ENCODE results near the gene EMC8. TPM values are rescaled to one million over a fixed set of nuclear protein-coding genes. Genes with fewer than 3 reads are reported as not detected.

The EMC8 gene
- total and polyA plus RNA-seq, 2 donors (not counting 1 experiment from before 2014, with no cell fraction given): 22.1 to 33.1 TPM

DNA sequence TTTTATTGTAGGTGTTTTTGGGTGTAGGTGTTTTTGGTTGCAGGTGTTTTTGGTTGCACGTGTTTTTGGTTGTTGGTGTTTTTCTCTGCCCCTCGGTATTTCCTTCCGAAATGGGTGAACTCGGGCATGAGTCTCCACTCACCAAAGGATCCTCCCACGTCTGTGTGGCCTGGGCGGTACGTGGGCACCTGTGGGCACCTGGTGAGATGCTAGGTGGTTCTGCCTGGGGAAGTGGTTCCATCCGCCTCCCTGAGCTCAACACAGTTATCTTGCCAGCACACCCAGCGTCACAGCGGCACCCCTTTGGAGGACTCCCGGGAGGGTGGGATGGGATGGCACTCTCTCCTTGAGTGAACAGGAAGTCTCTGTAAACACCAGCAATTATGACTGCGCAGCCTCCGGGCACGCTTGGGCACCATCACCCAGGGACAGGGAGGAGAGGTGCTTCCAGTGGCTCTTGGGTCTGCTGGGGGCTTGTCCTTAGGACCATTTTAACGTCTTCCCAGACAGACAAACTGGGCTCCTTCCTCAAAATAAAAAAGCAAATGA lies 29.9 kb upstream of the EMC8 start:
- H3K27ac Mint-ChIP-seq: peak overlapping the region; percentile 84
- POLR2A ChIA-PET: interaction anchor here (0.6 to 1.6 kb wide), 8 partner anchors 32 to 213 kb away, joined by 3 to 6 read pairs (median 4); no protein-coding TSS in a partner anchor

GRCh38 chr16:85828166-85828565 lies 28.8 kb upstream of the EMC8 start:
- Histone ChIP-seq H2AFZ (ENCODE audit: insufficient read depth, low read depth, low read length, poor library complexity, severe bottlenecking) (no peak overlapping the region), H3K27me3 (replicated peaks in 1 of 4; ENCODE audit: control extremely low read depth in 1 of 4, control insufficient read depth in 3 of 4, insufficient read depth in 4 of 4, low read length in 3 of 4) (peaks cover 0 to 3% (median 0%) of the 10 kb centered on the region in 4 experiments), H4K20me1 (ENCODE audit: control insufficient read depth, insufficient read depth, low read length, poor library complexity, severe bottlenecking) (no peaks in the 10 kb centered on the region), H3K4me2 (replicated peaks; ENCODE audit: low read depth, low read length, poor library complexity, severe bottlenecking) (no peak overlapping the region), H3K79me2 (ENCODE audit: control insufficient read depth, insufficient read depth, low read length) (no peaks in the 10 kb centered on the region), H3K9ac (ENCODE audit: low read length) (no peak overlapping the region), H3K4me3 (ENCODE audit: control extremely low read depth in 1 of 5, extremely low read depth in 1 of 5, insufficient read depth in 1 of 5, low read depth in 2 of 5, low read length in 4 of 5) (no peak overlapping the region), H3K36me3 (replicated peaks in 1 of 2; ENCODE audit: control extremely low read depth in 1 of 2, control insufficient read depth in 1 of 2, extremely low read depth in 1 of 2, insufficient read depth in 2 of 2, low read length in 1 of 2) (no peaks in the 10 kb centered on the region), H3K27ac (ENCODE audit: low read length in 2 of 2) (no peak overlapping the region), H3K4me1 (ENCODE audit: control insufficient read depth in 2 of 2, insufficient read depth in 2 of 2, low read length in 2 of 2) (peaks cover 45 to 54% of the 10 kb centered on the region in 2 donors), H3K9me3 (ENCODE audit: control extremely low read depth in 1 of 3, control insufficient read depth in 2 of 3, insufficient read depth in 1 of 3, low read length in 2 of 3) (peaks cover 0 to 42% (median 6%) of the 10 kb centered on the region in 3 donors)
- Mint-ChIP-seq H3K4me3 (no peak overlapping the region), H3K4me1 (peaks cover 61% of the 10 kb centered on the region), H3K27me3 (no peaks in the 10 kb centered on the region), H3K27ac (no peak overlapping the region), H3K9me3 (ENCODE audit: insufficient read depth) (peaks cover 6% of the 10 kb centered on the region)
- DNase-seq: no peak
- POLR2A ChIA-PET: interaction anchor here (1.6 kb wide), 1 partner anchor 63 kb away, joined by 6 read pairs; no protein-coding TSS in a partner anchor
- CTCF ChIA-PET: no interaction called here
- ATAC-seq (ENCODE audit: low read depth): no peak
- intact Hi-C loops (cut with micrococcal nuclease): no loop called here
- WGBS (ENCODE audit: insufficient coverage): 90% methylated on average over 4 of the region's 9 CpGs
- no peak for TF ChIP-seq EZH2 (IDR thresholded peaks at IDR 0.05; ENCODE audit: borderline replicate concordance, insufficient read depth, low read depth, low read length, poor library complexity, severe bottlenecking)
- TF ChIP-seq, protein P1, sequence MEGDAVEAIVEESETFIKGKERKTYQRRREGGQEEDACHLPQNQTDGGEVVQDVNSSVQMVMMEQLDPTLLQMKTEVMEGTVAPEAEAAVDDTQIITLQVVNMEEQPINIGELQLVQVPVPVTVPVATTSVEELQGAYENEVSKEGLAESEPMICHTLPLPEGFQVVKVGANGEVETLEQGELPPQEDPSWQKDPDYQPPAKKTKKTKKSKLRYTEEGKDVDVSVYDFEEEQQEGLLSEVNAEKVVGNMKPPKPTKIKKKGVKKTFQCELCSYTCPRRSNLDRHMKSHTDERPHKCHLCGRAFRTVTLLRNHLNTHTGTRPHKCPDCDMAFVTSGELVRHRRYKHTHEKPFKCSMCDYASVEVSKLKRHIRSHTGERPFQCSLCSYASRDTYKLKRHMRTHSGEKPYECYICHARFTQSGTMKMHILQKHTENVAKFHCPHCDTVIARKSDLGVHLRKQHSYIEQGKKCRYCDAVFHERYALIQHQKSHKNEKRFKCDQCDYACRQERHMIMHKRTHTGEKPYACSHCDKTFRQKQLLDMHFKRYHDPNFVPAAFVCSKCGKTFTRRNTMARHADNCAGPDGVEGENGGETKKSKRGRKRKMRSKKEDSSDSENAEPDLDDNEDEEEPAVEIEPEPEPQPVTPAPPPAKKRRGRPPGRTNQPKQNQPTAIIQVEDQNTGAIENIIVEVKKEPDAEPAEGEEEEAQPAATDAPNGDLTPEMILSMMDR (IDR thresholded peaks at IDR 0.05): no peak

More for the DNA sequence above, 29.9 kb upstream of the EMC8 start:
- peaks cover 51 to 56% of the 10 kb centered on the region in 2 donors for H3K4me1 ChIP-seq (ENCODE audit: control insufficient read depth in 2 of 2, insufficient read depth in 2 of 2, low read length in 2 of 2)
- H3K27me3 Mint-ChIP-seq: no peaks in the 10 kb centered on the region
- H3K27ac ChIP-seq (ENCODE audit: low read length in 2 of 2): peak overlapping the region; percentile 55 to 58
- H3K79me2 ChIP-seq (ENCODE audit: control insufficient read depth, insufficient read depth, low read length): no peaks in the 10 kb centered on the region
- peaks cover 0 to 47% (median 6%) of the 10 kb centered on the region in 3 donors for H3K9me3 ChIP-seq (ENCODE audit: control extremely low read depth in 1 of 3, control insufficient read depth in 2 of 3, insufficient read depth in 1 of 3, low read length in 2 of 3)
- peak overlapping the region; percentile 80 for H3K4me2 ChIP-seq (replicated peaks; ENCODE audit: low read depth, low read length, poor library complexity, severe bottlenecking)
- peaks cover 0 to 6% (median 0%) of the 10 kb centered on the region in 4 experiments for H3K27me3 ChIP-seq (replicated peaks in 1 of 4; ENCODE audit: control extremely low read depth in 1 of 4, control insufficient read depth in 3 of 4, insufficient read depth in 4 of 4, low read length in 3 of 4)
- H3K4me3 ChIP-seq (ENCODE audit: control extremely low read depth in 1 of 5, extremely low read depth in 1 of 5, insufficient read depth in 1 of 5, low read depth in 2 of 5, low read length in 4 of 5): peak overlapping the region in 4 of 5 experiments; percentile 11 to 28 (median 16)
- peak; percentile 21 for ATAC-seq (ENCODE audit: low read depth)
- CTCF ChIA-PET: interaction anchor here (1.4 to 2.1 kb wide), 3 partner anchors 8 to 63 kb away, joined by 4 to 23 read pairs (median 7); no protein-coding TSS in a partner anchor
- H3K4me3 Mint-ChIP-seq: peak overlapping the region; percentile 70
- intact Hi-C loops (cut with micrococcal nuclease): no loop called here
- H3K9ac ChIP-seq (ENCODE audit: low read length): peak overlapping the region; percentile 46
- H2AFZ ChIP-seq (ENCODE audit: insufficient read depth, low read depth, low read length, poor library complexity, severe bottlenecking): peak overlapping the region; percentile 74
- no peaks in the 10 kb centered on the region for H4K20me1 ChIP-seq (ENCODE audit: control insufficient read depth, insufficient read depth, low read length, poor library complexity, severe bottlenecking)
- TF ChIP-seq, protein P1 (IDR thresholded peaks at IDR 0.05): no peak
- no peak for TF ChIP-seq EZH2 (IDR thresholded peaks at IDR 0.05; ENCODE audit: borderline replicate concordance, insufficient read depth, low read depth, low read length, poor library complexity, severe bottlenecking)
- no peaks in the 10 kb centered on the region for H3K36me3 ChIP-seq (replicated peaks in 1 of 2; ENCODE audit: control extremely low read depth in 1 of 2, control insufficient read depth in 1 of 2, extremely low read depth in 1 of 2, insufficient read depth in 2 of 2, low read length in 1 of 2)
- WGBS (ENCODE audit: insufficient coverage): 0% methylated on average over 2 of the region's 15 CpGs
- peak; percentile 70 for DNase-seq
- peaks cover 6% of the 10 kb centered on the region for H3K9me3 Mint-ChIP-seq (ENCODE audit: insufficient read depth)
- H3K4me1 Mint-ChIP-seq: peaks cover 64% of the 10 kb centered on the region
